PC-3 (cell line): ENCODE measurements around the gene FUT8. TPM values are rescaled to one million over a fixed set of nuclear protein-coding genes. Genes with fewer than 3 reads are reported as not detected.
A peak's percentile ranks its signal among the peaks of the same experiment; 100 is the strongest.

Experiments used
- ATAC-seq: fragments of 200-7000 bp; cut with Tn5 transposase; 2 replicates; pipeline ENCODE4 v1.9.1; 2020; ENCODE audit warnings: mild to moderate bottlenecking, moderate library complexity
- BruUV-seq: library from RNA; stranded (reverse); fragments of 400-500 nt; replicated peaks from 2 replicates; lab custom pipeline; 2021; lab: Mats Ljungman, UMichigan
- CTCF ChIA-PET: fragments of 300-600 bp; sonication (Branson Sonifier 250); formaldehyde crosslinking; loops from one replicate; lab custom pipeline; 2022; ENCODE audit warnings: antibody characterized with exemption; lab: Charles Lee
- POLR2A ChIA-PET: fragments of 300-600 bp; sonication (Branson Sonifier 250); formaldehyde crosslinking; loops from one replicate; lab custom pipeline; 2022; ENCODE audit warnings: antibody characterized with exemption; ENCODE audit not compliant: unreplicated experiment; lab: Charles Lee
- DNase-seq: peaks from one replicate; pipeline ENCODE4 v3.0.0-alpha.2; 2015
- H2AFZ ChIP-seq: fragments of 300-600 bp; sonication (generic); 2 replicates; pipeline ENCODE4 v1.6.0; 2016; ENCODE audit warnings: antibody characterized with exemption, low read length
- H3F3A ChIP-seq: fragments of 300-600 bp; sonication (generic); one replicate; pipeline ENCODE4 v1.6.0; 2017; ENCODE audit warnings: antibody characterized with exemption, low read length, control low read depth, mild to moderate bottlenecking; ENCODE audit not compliant: unreplicated experiment
- H3K27ac ChIP-seq: fragments of 300-600 bp; sonication (generic); 2 replicates; pipeline ENCODE4 v1.5.1; 2016; ENCODE audit warnings: mild to moderate bottlenecking, low read length
- H3K27me3 ChIP-seq: fragments of 300-600 bp; sonication (generic); 2 replicates; pipeline ENCODE4 v1.6.1; 2016; ENCODE audit warnings: low read length, mixed read lengths
- H3K36me3 ChIP-seq: fragments of 300-600 bp; sonication (generic); 2 replicates; pipeline ENCODE4 v1.6.1; 2016; ENCODE audit warnings: low read depth, mixed run types, low read length, mixed read lengths
- H3K4me1 ChIP-seq: fragments of 300-600 bp; sonication (generic); 2 replicates; pipeline ENCODE4 v1.5.1; 2016; ENCODE audit warnings: low read length; ENCODE audit not compliant: insufficient read depth
- H3K4me2 ChIP-seq: fragments of 300-600 bp; sonication (generic); 2 replicates; pipeline ENCODE4 v1.6.0; 2016; ENCODE audit warnings: low read length
- H3K4me3 ChIP-seq: fragments of 300-600 bp; sonication (generic); 2 replicates; pipeline ENCODE4 v1.5.1; 2016; ENCODE audit warnings: mild to moderate bottlenecking, low read length, mixed read lengths
- H3K79me2 ChIP-seq: fragments of 300-600 bp; sonication (generic); 2 replicates; pipeline ENCODE4 v1.6.1; 2017; ENCODE audit warnings: low read length, mixed read lengths
- H3K9ac ChIP-seq: fragments of 300-600 bp; sonication (generic); 2 replicates; pipeline ENCODE4 v1.6.0; 2016; ENCODE audit warnings: mild to moderate bottlenecking, low read length
- H3K9me2 ChIP-seq: fragments of 300-600 bp; sonication (generic); replicated peaks from 2 replicates; pipeline ENCODE4 v1.6.1; 2016; ENCODE audit warnings: mixed run types, low read length, mixed read lengths
- H3K9me3 ChIP-seq: fragments of 300-600 bp; sonication (generic); 2 replicates; pipeline ENCODE4 v1.6.1; 2016; ENCODE audit warnings: low read length, mixed read lengths
- H4K20me1 ChIP-seq: fragments of 300-600 bp; sonication (generic); 2 replicates; pipeline ENCODE4 v1.6.1; 2016; ENCODE audit warnings: low read length, mixed read lengths
- CTCF ChIP-seq: fragments of 300-600 bp; sonication (generic); conservative IDR thresholded peaks from 2 replicates; pipeline ENCODE4 v1.5.1; 2017; ENCODE audit warnings: antibody characterized with exemption, low read depth, mild to moderate bottlenecking, low read length
- EZH2 ChIP-seq: fragments of 300-600 bp; sonication (generic); IDR thresholded peaks from one replicate; pipeline ENCODE4 v1.6.1; 2017; ENCODE audit warnings: antibody characterized with exemption, mild to moderate bottlenecking, low read length; ENCODE audit not compliant: unreplicated experiment
- EZH2phosphoT487 ChIP-seq: fragments of 300-600 bp; sonication (generic); IDR thresholded peaks from 2 replicates; pipeline ENCODE4 v1.6.1; 2018; ENCODE audit warnings: mild to moderate bottlenecking, antibody characterized with exemption, low read length, borderline replicate concordance
- intact Hi-C: fragments of 100-400 bp; cut with micrococcal nuclease; formaldehyde crosslinking; loops from 2 replicates; pipeline ENCODE4 v1.9.0; 2023
- total RNA-seq: library from RNA; depleted of rRNA; stranded (reverse); fragments of >200 nt; gene quantifications from 2 replicates; pipeline ENCODE4 v1.2.3, GENCODE V29; 2014

FUT8 gene
- total RNA-seq, 1 experiment from 2014 or later = 132 TPM

GRCh38 chr14:65421201-65421981, 8.9 kb downstream of the FUT8 start:
- no peaks in the 10 kb centered on the region for H3K9me3 ChIP-seq
- no peak for TF ChIP-seq EZH2phosphoT487
- no peak for TF ChIP-seq CTCF
- no peak for TF ChIP-seq EZH2
- H2AFZ ChIP-seq = no peak overlapping the region
- peaks cover 18% of the 10 kb centered on the region for H3F3A ChIP-seq
- ATAC-seq (0 out of 2 replicates have a peak, but pooled peaks have one; percentile 5), DNase-seq (peak; percentile 74)
- no peaks in the 10 kb centered on the region for H3K36me3 ChIP-seq
- 0 out of 2 replicates have a peak overlapping the region, but pooled peaks have one; percentile 6 for H3K27ac ChIP-seq
- no peaks in the 10 kb centered on the region for H3K27me3 ChIP-seq
- POLR2A ChIA-PET = interaction anchor here (0.5 kb wide), 1 partner anchor 575 kb away, joined by 3 read pairs; no protein-coding TSS in a partner anchor
- H3K4me3 ChIP-seq = no peak overlapping the region
- H3K9ac ChIP-seq = no peak overlapping the region
- H4K20me1 ChIP-seq = peaks cover 9% of the 10 kb centered on the region; the same call in 1 of the 2 replicates
- intact Hi-C loops = no loop called here
- peaks cover 59% of the 10 kb centered on the region for H3K4me1 ChIP-seq
- H3K79me2 ChIP-seq = peaks cover 99% of the 10 kb centered on the region
- no peaks in the 10 kb centered on the region for H3K9me2 ChIP-seq
- CTCF ChIA-PET = interaction anchor here (0.7 kb wide), 1 partner anchor 44 kb away, joined by 5 read pairs; no protein-coding TSS in a partner anchor
- H3K4me2 ChIP-seq = peak overlapping the region; percentile 25
- BruUV-seq = no TSS peak

DNA sequence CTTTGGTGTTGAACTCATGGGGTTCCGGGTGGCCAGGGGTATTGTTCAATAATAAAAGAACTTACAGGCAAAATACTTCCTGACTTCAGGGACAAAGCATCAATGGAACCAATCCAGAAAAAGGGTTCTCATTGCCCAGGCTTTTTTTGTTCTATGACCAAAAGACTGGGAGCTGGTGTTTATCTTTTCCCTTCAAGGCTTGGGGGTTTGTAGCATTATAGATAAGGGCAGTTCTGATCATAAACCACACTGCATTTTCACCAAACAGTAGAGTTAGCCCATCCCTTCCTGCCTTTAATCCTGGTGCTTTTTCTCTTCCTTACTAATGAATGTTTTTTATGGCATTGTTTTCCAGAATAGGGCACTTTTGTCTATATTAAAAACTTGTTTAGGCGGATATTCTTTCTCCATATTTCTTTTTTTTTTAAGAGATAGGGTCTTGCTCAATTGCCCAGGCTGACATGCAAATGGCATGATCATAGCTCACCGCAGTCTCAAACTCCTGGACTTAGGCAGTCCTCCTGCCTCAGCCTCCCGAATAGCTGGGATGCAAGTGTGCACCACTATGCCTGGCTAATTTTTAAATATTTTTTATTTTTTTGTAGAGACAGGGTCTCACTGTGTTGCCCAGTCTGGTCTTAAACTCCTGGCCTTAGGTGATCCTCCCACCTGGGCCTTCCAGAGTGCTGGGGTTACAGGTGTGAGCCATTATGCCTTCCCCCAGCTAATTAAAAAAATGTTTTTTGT, 9.7 kb downstream of the FUT8 start:
- POLR2A ChIA-PET = interaction anchor here (0.6 to 0.7 kb wide), 2 partner anchors 13 to 224 kb away, joined by 4 to 12 read pairs; no protein-coding TSS in a partner anchor
- CTCF ChIA-PET = no interaction called here

More for the DNA sequence above, 9.7 kb downstream of the FUT8 start:
- TF ChIP-seq CTCF = no peak
- TF ChIP-seq EZH2 = no peak
- TF ChIP-seq EZH2phosphoT487 = no peak
- H3F3A ChIP-seq = peaks cover 17% of the 10 kb centered on the region
- H3K27me3 ChIP-seq = no peaks in the 10 kb centered on the region
- no TSS peak for BruUV-seq
- H3K36me3 ChIP-seq = peaks cover 4% of the 10 kb centered on the region; the same call in 1 of the 2 replicates
- H3K9me3 ChIP-seq = no peaks in the 10 kb centered on the region
- ATAC-seq (no peak), DNase-seq (no peak)
- H3K9ac ChIP-seq = no peak overlapping the region
- no peak overlapping the region for H3K27ac ChIP-seq
- H3K79me2 ChIP-seq = peaks cover 99% of the 10 kb centered on the region
- H3K4me2 ChIP-seq = peak overlapping the region; percentile 25; the same call in 1 of the 2 replicates
- H2AFZ ChIP-seq = no peak overlapping the region
- peaks cover 57% of the 10 kb centered on the region for H3K4me1 ChIP-seq
- H3K9me2 ChIP-seq = no peaks in the 10 kb centered on the region
- H3K4me3 ChIP-seq = no peak overlapping the region
- peaks cover 9% of the 10 kb centered on the region for H4K20me1 ChIP-seq
- intact Hi-C loops = no loop called here
